H1 (cell line): ENCODE measurements around the gene ANKMY2. TPM values are rescaled to one million over a fixed set of nuclear protein-coding genes. Genes with fewer than 3 reads are reported as not detected.

Experiments
- BACH1 ChIP-seq: IDR thresholded peaks from 2 replicates; pipeline ENCODE4 v1.6.1; 2012; ENCODE audit warnings: low read length, improper control_type of control experiment
- CBX5 ChIP-seq: fragments of 300-800, 300-1000 bp; sonication (generic); IDR thresholded peaks from 2 replicates; pipeline ENCODE4 v1.7.1; 2016; ENCODE audit warnings: antibody characterized with exemption, low read length, low read depth
- GABPA ChIP-seq: IDR thresholded peaks from 2 replicates; pipeline ENCODE4 v1.6.1; 2011; ENCODE audit warnings: mild to moderate bottlenecking, low read length, moderate library complexity, borderline replicate concordance; ENCODE audit not compliant: insufficient read depth
- HDAC6 ChIP-seq: IDR thresholded peaks from one replicate; pipeline ENCODE4 v1.7.1; 2012; ENCODE audit warnings: low read depth, mild to moderate bottlenecking, inconsistent platforms, low read length, moderate library complexity
- TAF1 ChIP-seq: IDR thresholded peaks from 2 replicates; pipeline ENCODE4 v1.6.1; 2011; ENCODE audit warnings: mild to moderate bottlenecking, low read depth, low read length
- polyA plus RNA-seq, 7 experiments: library from polyadenylated mRNA; depleted of rRNA in 3 of 7; stranded (reverse) in 5 of 7; unstranded in 2 of 7; fragments of >200 nt in 5 of 7; fragments of 200-250 nt in 2 of 7; gene quantifications; 1 replicate in 5 of 7; 2 replicates in 1 of 7; 4 replicates in 1 of 7; pipeline versions ENCODE4 v1.2.1 to v1.2.3, GENCODE V29; 2011 to 2013; ENCODE audit warnings: missing spikeins in 2 of 7, mixed read lengths in 2 of 7
- total RNA-seq: library from RNA; stranded (reverse); fragmentation: NEBNext Ultra II Directional; extraction: Animal tissue kit (Norgen Biotek cat#: 25700); gene quantifications from 2 replicates; pipeline ENCODE4 v1.2.1, GENCODE V29; 2021

The ANKMY2 gene
- total and polyA plus RNA-seq, 2 of the 8 experiments (the other 6 are each of a cell fraction or from before 2014, with no cell fraction given) = 5.2 to 9.3 TPM

DNA sequence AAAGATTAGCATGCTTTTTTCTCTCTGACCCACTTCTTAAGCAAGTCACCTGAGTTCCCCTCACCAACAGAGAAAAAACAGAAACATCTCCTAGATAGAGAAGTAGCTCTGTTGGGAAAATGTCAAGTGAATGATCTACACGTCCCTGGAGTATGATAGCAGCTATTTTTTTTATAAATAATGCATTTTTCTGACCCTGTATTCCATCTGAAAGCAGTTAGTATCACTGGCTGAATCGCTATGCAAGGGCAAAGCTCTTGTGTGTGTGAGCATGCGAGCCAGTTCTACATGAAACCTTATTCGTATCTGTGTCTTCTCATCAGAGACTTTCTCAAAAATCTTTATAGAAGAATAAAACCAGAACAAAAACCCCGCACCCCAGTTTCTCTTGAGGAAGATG lies 8.2 kb downstream of the ANKMY2 start (continued):
- TF ChIP-seq HDAC6 (no peak), CBX5 (no peak), GABPA (no peak), TAF1 (no peak), BACH1 (no peak)
